Spleen (tissue), 13 donors: Measurements from ENCODE around the gene ST6GAL1. TPM values are rescaled to one million over a fixed set of nuclear protein-coding genes. Genes with fewer than 3 reads are reported as not detected.
A peak's percentile ranks its signal among the peaks of the same experiment; 100 is the strongest.
"Not testable (repeated sequence)": the region's sequence is repeated elsewhere in the genome, so short reads cannot be mapped to it uniquely, and the experiment has no call there.

ENCODE experiments used
- DNase-seq: peaks from one replicate; pipeline ENCODE4 v3.0.0-alpha.2; 2020
- H3K27ac ChIP-seq, 8 donors: fragments of 200-600 bp; sonication (generic) in 7 of 8; 1 replicate in 4 of 8; 2 replicates in 4 of 8; pipeline versions ENCODE4 v1.5.0 to v1.8.0; 2016 to 2021; ENCODE audit warnings: inconsistent platforms in 4 of 8, mild to moderate bottlenecking in 4 of 8, moderate library complexity in 1 of 8
- H3K27me3 ChIP-seq, 7 donors: fragments of 200-600 bp; sonication (generic) in 6 of 7; replicated peaks in 1 of 7; 1 replicate in 4 of 7; 2 replicates in 3 of 7; pipeline versions ENCODE4 v1.5.0 to v1.8.0; 2016 to 2021; ENCODE audit warnings: inconsistent platforms in 3 of 7, mild to moderate bottlenecking in 1 of 7
- H3K36me3 ChIP-seq, 6 donors: fragments of 200-600 bp; sonication (generic) in 5 of 6; 1 replicate in 4 of 6; 2 replicates in 2 of 6; pipeline versions ENCODE4 v1.5.0 to v1.8.0; 2016 to 2021; ENCODE audit warnings: inconsistent platforms in 2 of 6
- H3K4me1 ChIP-seq, 6 donors: fragments of 200-600 bp; sonication (generic) in 5 of 6; 1 replicate in 3 of 6; 2 replicates in 3 of 6; pipeline versions ENCODE4 v1.5.0 to v1.8.0; 2016 to 2021; ENCODE audit warnings: inconsistent platforms in 3 of 6
- H3K4me3 ChIP-seq, 8 donors: fragments of 200-600 bp; sonication (generic) in 7 of 8; 1 replicate in 4 of 8; 2 replicates in 4 of 8; pipeline versions ENCODE4 v1.5.0 to v1.8.0; 2016 to 2021; ENCODE audit warnings: inconsistent platforms in 4 of 8, mild to moderate bottlenecking in 4 of 8, moderate library complexity in 2 of 8
- H3K9me3 ChIP-seq, 8 donors: fragments of 200-600 bp; sonication (generic) in 7 of 8; 1 replicate in 4 of 8; 2 replicates in 4 of 8; pipeline versions ENCODE4 v1.5.0 to v1.8.0; 2016 to 2021; ENCODE audit warnings: inconsistent platforms in 4 of 8
- CTCF ChIP-seq, 11 experiments: fragments of 200-600 bp in 7 of 11; fragments of 450-650 bp in 4 of 11; sonication (generic) in 4 of 11; IDR thresholded peaks in 8 of 11; conservative IDR thresholded peaks in 3 of 11; 1 replicate in 7 of 11; 2 replicates in 4 of 11; pipeline versions ENCODE4 v1.4.0 to v1.8.0; 2016 to 2021; ENCODE audit warnings: antibody characterized with exemption in 11 of 11, inconsistent platforms in 4 of 11, mild to moderate bottlenecking in 1 of 11
- POLR2A ChIP-seq, 3 donors: fragments of 450-650 bp; IDR thresholded peaks; one replicate each; pipeline ENCODE4 v1.5.1; 2017; ENCODE audit warnings: antibody characterized with exemption in 3 of 3, mild to moderate bottlenecking in 1 of 3
- POLR2AphosphoS5 ChIP-seq, 3 donors: sonication (generic); formaldehyde crosslinking; IDR thresholded peaks; one replicate each; pipeline ENCODE4 v1.5.1; 2017; ENCODE audit warnings: antibody characterized with exemption in 3 of 3
- WGBS, 5 donors: extraction: QIAGEN DNeasy Blood & Tissue Kit in 3 of 5; methylation state at CpG; one replicate each; pipeline versions ENCODE4 v1.1.5 to v1.1.7; 2013 to 2018; 5-methylcytosine and 5-hydroxymethylcytosine counted together
- intact Hi-C: fragments of 100-400 bp; cut with DNase I; formaldehyde crosslinking; loops from one replicate; pipeline ENCODE4 v1.15.0; 2023; ENCODE audit warnings: low total_unique reads
- long read RNA-seq, 2 donors: transcript quantifications; one replicate each; lab custom pipeline, GENCODE V29; 2026
- polyA plus RNA-seq, 3 donors: library from polyadenylated mRNA; stranded (reverse); fragments of 200-250 nt; gene quantifications; one replicate each; pipeline ENCODE4 v1.2.1, GENCODE V29; 2013
- total RNA-seq, 7 donors: library from RNA; depleted of rRNA in 3 of 7; stranded (reverse); fragments of >200 nt in 3 of 7; fragmentation: NEBNext Ultra II Directional in 4 of 7; extraction: Animal tissue kit (Norgen Biotek cat#: 25700) in 4 of 7; gene quantifications; one replicate each; pipeline versions ENCODE4 v1.1.0 to v1.2.1, GENCODE V29; 2016 to 2021
- donor health status: healthy with polysubstance abuse.
- donor health status: DM: no; HTN: no; CAD: no; lungs with moderate emphysema.
- donor health status: DM: no; HTN: no; CAD: no.
- donor health status: Bipolar disorder and iron deficiency.
- donor health status: healthy.
- donor health status: DM: no; HTN: no; CAD: no.
- donor health status: DM: yes; HTN: yes; CAD: no.

The ST6GAL1 gene
- total RNA-seq (100 to 1,000 TPM; 160 to 247 (median 211) TPM), polyA plus RNA-seq (10 to 100 TPM; 46.7 to 67.5 (median 59.3) TPM)
- long read RNA-seq, donor 1, full-length matches to known transcripts, result 3 of 3 reads
- long read RNA-seq, donor 1, partial matches to known transcripts, result 0 of 3 reads
- long read RNA-seq, donor 1, other reads (novel, unspliced or antisense), result 0 of 3 reads
- long read RNA-seq, donor 2, full-length matches to known transcripts, result 11 of 27 reads
- long read RNA-seq, donor 2, partial matches to known transcripts, result 0 of 27 reads
- long read RNA-seq, donor 2, other reads (novel, unspliced or antisense), result 16 of 27 reads

GRCh38 chr3:186930143-186930640 is at the start of gene ST6GAL1:
TSS of gene ST6GAL1 (plus strand) at chr3:186930526. CDS start at chr3:187042704, 112,178 bp downstream.
- H3K27ac ChIP-seq, result peak within 1 kb of the TSS; percentile 89 to 94 (median 93)
- H3K4me1 ChIP-seq, result peaks cover 19 to 51% (median 34%) of the 10 kb centered on the region in 6 donors
- H3K27me3 ChIP-seq, result no peaks in the 10 kb centered on the region
- DNase-seq, result peak; percentile 97
- peaks cover 0 to 23% (median 13%) of the 10 kb centered on the region in 6 donors for H3K36me3 ChIP-seq
- 0 to 2% (median 0%) methylated on average over 37 to 38 of the region's 38 CpGs for WGBS, 5 donors
- peak within 1 kb of the TSS; percentile 94 to 99 (median 98) for H3K4me3 ChIP-seq
- intact Hi-C loops, result no loop called here
- peaks cover 0 to 3% (median 0%) of the 10 kb centered on the region in 8 donors for H3K9me3 ChIP-seq
- TF ChIP-seq POLR2A (IDR thresholded peaks at IDR 0.05) (peak in 1 of 3 donors; percentile 52), POLR2AphosphoS5 (IDR thresholded peaks at IDR 0.05) (peak; percentile 89 to 91 (median 90)), CTCF (IDR thresholded peaks at IDR 0.05 in 8 of 11, conservative IDR thresholded peaks at IDR 0.05 in 3 of 11) (peak in 9 of 11 experiments; percentile 20 to 59 (median 45))

GRCh38 chr3:186882150-186882524 is 48.2 kb upstream of the ST6GAL1 start:
- TF ChIP-seq POLR2AphosphoS5 (IDR thresholded peaks at IDR 0.05) (no peak), POLR2A (IDR thresholded peaks at IDR 0.05) (no peak), CTCF (IDR thresholded peaks at IDR 0.05 in 8 of 11, conservative IDR thresholded peaks at IDR 0.05 in 3 of 11) (no peak)
- Histone ChIP-seq H3K4me1 (peaks cover 0 to 14% (median 2%) of the 10 kb centered on the region in 6 donors), H3K4me3 (no peak overlapping the region), H3K36me3 (no peaks in the 10 kb centered on the region), H3K27me3 (no peaks in the 10 kb centered on the region), H3K27ac (no peak overlapping the region), H3K9me3 (no peaks in the 10 kb centered on the region)
- WGBS, 5 donors, result 26 to 51% (median 40%) methylated on average over 4 of the region's 4 CpGs
- intact Hi-C loops, result no loop called here
- DNase-seq, result no peak

- intact Hi-C loops, result no loop called here
- no peak for DNase-seq
- Histone ChIP-seq H3K36me3 (no peaks in the 10 kb centered on the region), H3K4me3 (no peak overlapping the region), H3K4me1 (peaks cover 0 to 14% (median 2%) of the 10 kb centered on the region in 6 donors), H3K27me3 (no peaks in the 10 kb centered on the region), H3K9me3 (no peaks in the 10 kb centered on the region), H3K27ac (no peak overlapping the region)
- 83 to 90% (median 85%) methylated on average over 6 of the region's 6 CpGs for WGBS, 5 donors
- TF ChIP-seq POLR2AphosphoS5 (IDR thresholded peaks at IDR 0.05), result no peak
- no peak for TF ChIP-seq POLR2A (IDR thresholded peaks at IDR 0.05)
- no peak for TF ChIP-seq CTCF (IDR thresholded peaks at IDR 0.05 in 8 of 11, conservative IDR thresholded peaks at IDR 0.05 in 3 of 11)
Observed at GRCh38 chr3:186882881-186883685, 47.2 kb upstream of the ST6GAL1 start.

- Histone ChIP-seq H3K9me3 (no peaks in the 10 kb centered on the region), H3K4me1 (peaks cover 0 to 14% (median 2%) of the 10 kb centered on the region in 6 donors), H3K27ac (no peak overlapping the region), H3K4me3 (no peak overlapping the region), H3K27me3 (no peaks in the 10 kb centered on the region), H3K36me3 (no peaks in the 10 kb centered on the region)
- intact Hi-C loops, result no loop called here
- 74 to 94% (median 83%) methylated on average over 1 of the region's 1 CpG for WGBS, 5 donors
- TF ChIP-seq POLR2A (IDR thresholded peaks at IDR 0.05) (no peak), POLR2AphosphoS5 (IDR thresholded peaks at IDR 0.05) (no peak), CTCF (IDR thresholded peaks at IDR 0.05 in 8 of 11, conservative IDR thresholded peaks at IDR 0.05 in 3 of 11) (no peak)
- DNase-seq, result no peak
Observed at GRCh38 chr3:186883686-186884058, 46.7 kb upstream of the ST6GAL1 start.

GRCh38 chr3:186884868-186885267 is 45.5 kb upstream of the ST6GAL1 start:
- DNase-seq, H3K27ac ChIP-seq, intact Hi-C loops, H3K27me3 ChIP-seq, H3K36me3 ChIP-seq, H3K4me3 ChIP-seq, H3K9me3 ChIP-seq: not testable (repeated sequence)
- H3K4me1 ChIP-seq, result peaks cover 0 to 14% (median 2%) of the 10 kb centered on the region in 6 donors
- WGBS, 5 donors, result 94 to 96% (median 94%) methylated on average over 7 to 29 of the region's 29 CpGs
